WTC11 (cell line): ENCODE results near the gene BIRC2. TPM values are rescaled to one million over a fixed set of nuclear protein-coding genes. Genes with fewer than 3 reads are reported as not detected.

Experiments used
- ATAC-seq: fragments of 200-7000 bp; cut with Tn5 transposase; 2 replicates; pipeline ENCODE4 v1.10.0; 2021; ENCODE audit warnings: mild to moderate bottlenecking, moderate library complexity
- CTCF ChIA-PET: fragments of 300-600 bp; sonication (Branson Sonifier 250); formaldehyde crosslinking; loops from one replicate; lab custom pipeline; 2021; ENCODE audit warnings: antibody characterized with exemption; lab: Charles Lee
- POLR2A ChIA-PET: fragments of 350-600 bp; sonication (Branson Sonifier 250); formaldehyde crosslinking; loops from one replicate; lab custom pipeline; 2021; ENCODE audit warnings: antibody characterized with exemption; lab: Charles Lee
- DNase-seq: peaks from one replicate; pipeline ENCODE4 v3.0.0; 2021; ENCODE audit warnings: low spot score
- H3K27ac Mint-ChIP-seq: 2 replicates; pipeline ENCODE4 v1.8.0; 2021; ENCODE audit warnings: mixed read lengths
- H3K27me3 Mint-ChIP-seq: 2 replicates; pipeline ENCODE4 v1.8.0; 2021; ENCODE audit warnings: low read depth, mild to moderate bottlenecking, moderate library complexity, mixed read lengths
- H3K36me3 Mint-ChIP-seq: 2 replicates; pipeline ENCODE4 v1.8.0; 2021; ENCODE audit warnings: mixed read lengths
- H3K4me1 Mint-ChIP-seq: 2 replicates; pipeline ENCODE4 v1.8.0; 2022; ENCODE audit warnings: mixed read lengths
- H3K4me3 Mint-ChIP-seq: 2 replicates; pipeline ENCODE4 v1.8.0; 2021; ENCODE audit warnings: mild to moderate bottlenecking, moderate library complexity, mixed read lengths
- H3K9me3 Mint-ChIP-seq: 2 replicates; pipeline ENCODE4 v1.8.0; 2021; ENCODE audit warnings: mixed read lengths
- ATF1 ChIP-seq: sonication (generic); formaldehyde crosslinking; IDR thresholded peaks from 2 replicates; pipeline ENCODE4 v1.8.1; 2023; ENCODE audit warnings: mild to moderate bottlenecking, moderate library complexity, missing genetic modification reagents
- ATF2 ChIP-seq: sonication (generic); formaldehyde crosslinking; IDR thresholded peaks from 2 replicates; pipeline ENCODE4 v1.8.1; 2022; ENCODE audit warnings: low read depth, missing genetic modification reagents, borderline replicate concordance
- CREB1 ChIP-seq: sonication (generic); formaldehyde crosslinking; IDR thresholded peaks from 2 replicates; pipeline ENCODE4 v1.8.0; 2023; ENCODE audit warnings: mild to moderate bottlenecking, missing genetic modification reagents
- FOXJ3 ChIP-seq: sonication (generic); formaldehyde crosslinking; IDR thresholded peaks from 2 replicates; pipeline ENCODE4 v1.9.0; 2021; ENCODE audit warnings: missing genetic modification reagents, mild to moderate bottlenecking, borderline replicate concordance
- FOXK1 ChIP-seq: sonication (generic); formaldehyde crosslinking; IDR thresholded peaks from 2 replicates; pipeline ENCODE4 v1.8.0; 2022; ENCODE audit warnings: mild to moderate bottlenecking, moderate library complexity, missing genetic modification reagents
- IRF2 ChIP-seq: sonication (generic); formaldehyde crosslinking; IDR thresholded peaks from 2 replicates; pipeline ENCODE4 v1.8.0; 2022; ENCODE audit warnings: low read depth, missing genetic modification reagents, borderline replicate concordance
- JAZF1 ChIP-seq: fragments of 250-450 bp; sonication (Bioruptor Pico); IDR thresholded peaks from 2 replicates; pipeline ENCODE4 v1.9.0; 2021; ENCODE audit warnings: moderate library complexity, mild to moderate bottlenecking, inconsistent platforms
- KAT7 ChIP-seq: sonication (generic); formaldehyde crosslinking; IDR thresholded peaks from 2 replicates; pipeline ENCODE4 v1.8.1; 2023; ENCODE audit warnings: missing genetic modification reagents, mild to moderate bottlenecking, borderline replicate concordance
- MAX ChIP-seq: sonication (generic); formaldehyde crosslinking; IDR thresholded peaks from 2 replicates; pipeline ENCODE4 v1.8.0; 2022; ENCODE audit warnings: mild to moderate bottlenecking, missing genetic modification reagents
- MLX ChIP-seq: sonication (generic); formaldehyde crosslinking; IDR thresholded peaks from 2 replicates; pipeline ENCODE4 v1.8.1; 2023; ENCODE audit warnings: mild to moderate bottlenecking, missing genetic modification reagents, moderate library complexity
- MYBL2 ChIP-seq: sonication (generic); formaldehyde crosslinking; IDR thresholded peaks from 2 replicates; pipeline ENCODE4 v1.8.1; 2023; ENCODE audit warnings: mild to moderate bottlenecking, moderate library complexity, missing genetic modification reagents
- NFYB ChIP-seq: sonication (generic); formaldehyde crosslinking; conservative IDR thresholded peaks from 2 replicates; pipeline ENCODE4 v1.8.0; 2022; ENCODE audit warnings: low read depth, missing genetic modification reagents
- NR3C1 ChIP-seq: sonication (generic); formaldehyde crosslinking; conservative IDR thresholded peaks from 2 replicates; pipeline ENCODE4 v1.8.1; 2023; ENCODE audit warnings: low read depth, mild to moderate bottlenecking, missing genetic modification reagents
- OVOL2 ChIP-seq: fragments of 250-450 bp; sonication (Bioruptor Pico); IDR thresholded peaks from 2 replicates; pipeline ENCODE4 v1.9.0; 2021; ENCODE audit warnings: mild to moderate bottlenecking, borderline replicate concordance
- PRDM15 ChIP-seq: sonication (generic); formaldehyde crosslinking; IDR thresholded peaks from 2 replicates; pipeline ENCODE4 v1.8.0; 2022; ENCODE audit warnings: missing genetic modification reagents
- PREB ChIP-seq: sonication (generic); formaldehyde crosslinking; IDR thresholded peaks from 2 replicates; pipeline ENCODE4 v1.8.1; 2022; ENCODE audit warnings: mild to moderate bottlenecking, missing genetic modification reagents, moderate library complexity, borderline replicate concordance
- RORB ChIP-seq: fragments of 250-450 bp; sonication (Bioruptor Pico); IDR thresholded peaks from 2 replicates; pipeline ENCODE4 v1.9.0; 2021; ENCODE audit warnings: mild to moderate bottlenecking
- SMAD3 ChIP-seq: sonication (generic); formaldehyde crosslinking; IDR thresholded peaks from 2 replicates; pipeline ENCODE4 v1.8.0; 2022; ENCODE audit warnings: missing genetic modification reagents, mild to moderate bottlenecking, borderline replicate concordance
- TCF7 ChIP-seq: sonication (generic); formaldehyde crosslinking; IDR thresholded peaks from 2 replicates; pipeline ENCODE4 v1.8.0; 2022; ENCODE audit warnings: mild to moderate bottlenecking, low read depth, missing genetic modification reagents, moderate library complexity
- TP53 ChIP-seq: sonication (generic); formaldehyde crosslinking; IDR thresholded peaks from 2 replicates; pipeline ENCODE4 v1.8.1; 2023; ENCODE audit warnings: mild to moderate bottlenecking, missing genetic modification reagents
- USF2 ChIP-seq: sonication (generic); formaldehyde crosslinking; IDR thresholded peaks from 2 replicates; pipeline ENCODE4 v1.8.1; 2023; ENCODE audit warnings: mild to moderate bottlenecking, missing genetic modification reagents, moderate library complexity
- ZNF138 ChIP-seq: sonication (generic); formaldehyde crosslinking; conservative IDR thresholded peaks from 2 replicates; pipeline ENCODE4 v1.8.1; 2022; ENCODE audit warnings: mild to moderate bottlenecking, moderate library complexity, missing genetic modification reagents
- ZNF219 ChIP-seq: sonication (generic); formaldehyde crosslinking; IDR thresholded peaks from 2 replicates; pipeline ENCODE4 v1.8.0; 2023; ENCODE audit warnings: missing genetic modification reagents, mild to moderate bottlenecking, borderline replicate concordance
- ZNF232 ChIP-seq: sonication (generic); formaldehyde crosslinking; IDR thresholded peaks from 2 replicates; pipeline ENCODE4 v1.8.0; 2022; ENCODE audit warnings: mild to moderate bottlenecking, missing genetic modification reagents
- ZNF396 ChIP-seq: fragments of 250-450 bp; sonication (Bioruptor Pico); IDR thresholded peaks from 2 replicates; pipeline ENCODE4 v1.8.0; 2021; ENCODE audit warnings: mild to moderate bottlenecking, moderate library complexity, borderline replicate concordance
- ZSCAN18 ChIP-seq: fragments of 250-450 bp; sonication (Bioruptor Pico); IDR thresholded peaks from 2 replicates; pipeline ENCODE4 v2.1.2; 2022; ENCODE audit warnings: mild to moderate bottlenecking, moderate library complexity
- total RNA-seq: library from RNA; stranded (reverse); gene quantifications from 3 replicates; pipeline ENCODE4 v1.2.3, GENCODE V29; 2021

The BIRC2 gene
- total RNA-seq, 1 experiment from 2014 or later, result 22.3 TPM

- TF ChIP-seq TP53 (CRISPR knock-in tag), result no peak
Observed at GRCh38 chr11:102317768-102318103, 29.3 kb upstream of the BIRC2 start (continued).

GRCh38 chr11:102318469-102318868, 28.5 kb upstream of the BIRC2 start:
- DNase-seq (no peak), ATAC-seq (no peak)
- Mint-ChIP-seq H3K27me3 (peaks cover 18% of the 10 kb centered on the region), H3K36me3 (no peaks in the 10 kb centered on the region), H3K4me1 (peaks cover 7% of the 10 kb centered on the region; the same call in 1 of the 2 replicates), H3K27ac (no peak overlapping the region), H3K9me3 (no peaks in the 10 kb centered on the region), H3K4me3 (no peak overlapping the region)
- ChIA-PET CTCF (interaction anchor here (0.8 to 2.3 kb wide), 6 partner anchors 8 to 348 kb away, joined by 3 to 7 read pairs (median 4); no protein-coding TSS in a partner anchor), POLR2A (no interaction called here)
- TF ChIP-seq OVOL2 (CRISPR knock-in tag) (no peak), USF2 (CRISPR knock-in tag) (no peak), FOXK1 (CRISPR knock-in tag) (no peak), ATF1 (CRISPR knock-in tag) (no peak), MAX (no peak), NFYB (no peak), TCF7 (no peak), ZSCAN18 (CRISPR knock-in tag) (no peak), ZNF232 (CRISPR knock-in tag) (no peak), SMAD3 (CRISPR knock-in tag) (no peak), FOXJ3 (CRISPR knock-in tag) (no peak), NR3C1 (CRISPR knock-in tag) (no peak), ATF2 (CRISPR knock-in tag) (no peak), ZNF219 (CRISPR knock-in tag) (no peak), RORB (CRISPR knock-in tag) (no peak)

- Mint-ChIP-seq H3K27ac (no peak overlapping the region), H3K4me3 (no peak overlapping the region), H3K27me3 (peaks cover 18% of the 10 kb centered on the region), H3K4me1 (peaks cover 7% of the 10 kb centered on the region; the same call in 1 of the 2 replicates), H3K9me3 (no peaks in the 10 kb centered on the region), H3K36me3 (no peaks in the 10 kb centered on the region)
- CTCF ChIA-PET, result interaction anchor here (0.8 to 1.7 kb wide), 3 partner anchors 10 to 347 kb away, joined by 3 to 6 read pairs (median 3); no protein-coding TSS in a partner anchor
- POLR2A ChIA-PET, result no interaction called here
- ATAC-seq (no peak), DNase-seq (no peak)
- TF ChIP-seq SMAD3 (CRISPR knock-in tag), result no peak
- no peak for TF ChIP-seq ATF1 (CRISPR knock-in tag)
- no peak for TF ChIP-seq ZNF138
- no peak for TF ChIP-seq JAZF1
- TF ChIP-seq ZNF396 (CRISPR knock-in tag), result no peak
- no peak for TF ChIP-seq CREB1 (CRISPR knock-in tag)
- TF ChIP-seq KAT7, result no peak
- no peak for TF ChIP-seq PRDM15 (CRISPR knock-in tag)
- TF ChIP-seq MYBL2 (CRISPR knock-in tag), result no peak
- no peak for TF ChIP-seq IRF2 (CRISPR knock-in tag)
- no peak for TF ChIP-seq MLX (CRISPR knock-in tag)
- no peak for TF ChIP-seq PREB (CRISPR knock-in tag)
Observed at GRCh38 chr11:102319544-102319943, 27.5 kb upstream of the BIRC2 start.
